ENCODE data around the gene ESD.

ESD gene

DNA sequence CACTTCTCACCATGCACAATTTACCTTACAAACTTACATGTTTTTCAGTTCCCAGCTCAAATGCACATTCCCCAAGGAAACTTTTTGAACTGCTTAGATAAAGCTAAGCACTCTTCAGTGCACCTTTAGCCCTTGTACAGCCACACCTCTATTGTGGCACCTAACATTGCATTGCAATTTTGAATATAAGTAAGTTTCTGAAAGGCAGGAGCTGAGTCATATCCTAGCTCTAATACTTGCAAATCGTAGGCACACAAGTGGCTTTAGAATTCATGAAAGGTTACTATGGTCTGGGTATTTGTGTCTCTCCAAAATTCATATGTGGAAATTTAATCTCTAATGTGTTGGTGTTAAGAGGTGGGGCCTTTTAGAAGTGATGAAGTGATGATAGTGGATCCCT is 4.9 kb upstream of the ESD start:
- Histone ChIP-seq H3K4me3 (ENCODE audit: low read depth, low read length) (no peak overlapping the region), H3K27ac (ENCODE audit: extremely low read depth, low read depth, low read length) (no peak overlapping the region), H3K36me3 (ENCODE audit: control insufficient read depth in 2 of 2, insufficient read depth in 1 of 2, low read length in 2 of 2) (no peaks in the 10 kb centered on the region), H3K9me3 (ENCODE audit: control insufficient read depth, insufficient read depth, low read depth, low read length) (no peaks in the 10 kb centered on the region), H3K4me1 (ENCODE audit: control insufficient read depth, insufficient read depth, low read length) (no peaks in the 10 kb centered on the region)
- ChIA-PET CTCF (interaction anchor here (1.0 kb wide), 1 partner anchor 9 kb away, joined by 3 read pairs; no protein-coding TSS in a partner anchor), POLR2A (no interaction called here)
- TF ChIP-seq ZNF350 (tag by site-specific recombination; IDR thresholded peaks at IDR 0.05) (no peak), ZNF274 (IDR thresholded peaks at IDR 0.05; ENCODE audit: low read length) (no peak), ZNF274 (tag by site-specific recombination; IDR thresholded peaks at IDR 0.05; ENCODE audit: borderline replicate concordance) (no peak), ZNF138 (tag by site-specific recombination; IDR thresholded peaks at IDR 0.05; ENCODE audit: borderline replicate concordance) (no peak), ATF2 (tag by site-specific recombination; IDR thresholded peaks at IDR 0.05; ENCODE audit: low read depth) (no peak), ZNF747 (tag by site-specific recombination; IDR thresholded peaks at IDR 0.05) (no peak), ZNF76 (tag by site-specific recombination; IDR thresholded peaks at IDR 0.05; ENCODE audit: borderline replicate concordance, low read depth) (no peak), ZNF791 (tag by site-specific recombination; IDR thresholded peaks at IDR 0.05) (no peak), ZNF701 (tag by site-specific recombination; IDR thresholded peaks at IDR 0.05) (no peak), ZNF121 (tag by site-specific recombination; IDR thresholded peaks at IDR 0.05) (no peak), ZFHX2 (tag by site-specific recombination; conservative IDR thresholded peaks at IDR 0.05) (no peak), ZBTB7A (tag by site-specific recombination; IDR thresholded peaks at IDR 0.05; ENCODE audit: low read depth) (no peak), ZNF596 (tag by site-specific recombination; IDR thresholded peaks at IDR 0.05) (no peak)
- TF ChIP-seq, protein P1, sequence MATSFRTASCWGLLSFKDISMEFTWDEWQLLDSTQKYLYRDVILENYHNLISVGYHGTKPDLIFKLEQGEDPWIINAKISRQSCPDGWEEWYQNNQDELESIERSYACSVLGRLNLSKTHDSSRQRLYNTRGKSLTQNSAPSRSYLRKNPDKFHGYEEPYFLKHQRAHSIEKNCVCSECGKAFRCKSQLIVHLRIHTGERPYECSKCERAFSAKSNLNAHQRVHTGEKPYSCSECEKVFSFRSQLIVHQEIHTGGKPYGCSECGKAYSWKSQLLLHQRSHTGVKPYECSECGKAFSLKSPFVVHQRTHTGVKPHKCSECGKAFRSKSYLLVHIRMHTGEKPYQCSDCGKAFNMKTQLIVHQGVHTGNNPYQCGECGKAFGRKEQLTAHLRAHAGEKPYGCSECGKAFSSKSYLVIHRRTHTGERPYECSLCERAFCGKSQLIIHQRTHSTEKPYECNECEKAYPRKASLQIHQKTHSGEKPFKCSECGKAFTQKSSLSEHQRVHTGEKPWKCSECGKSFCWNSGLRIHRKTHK (tag by site-specific recombination; IDR thresholded peaks at IDR 0.05), result no peak
- TF ChIP-seq, protein P2, sequence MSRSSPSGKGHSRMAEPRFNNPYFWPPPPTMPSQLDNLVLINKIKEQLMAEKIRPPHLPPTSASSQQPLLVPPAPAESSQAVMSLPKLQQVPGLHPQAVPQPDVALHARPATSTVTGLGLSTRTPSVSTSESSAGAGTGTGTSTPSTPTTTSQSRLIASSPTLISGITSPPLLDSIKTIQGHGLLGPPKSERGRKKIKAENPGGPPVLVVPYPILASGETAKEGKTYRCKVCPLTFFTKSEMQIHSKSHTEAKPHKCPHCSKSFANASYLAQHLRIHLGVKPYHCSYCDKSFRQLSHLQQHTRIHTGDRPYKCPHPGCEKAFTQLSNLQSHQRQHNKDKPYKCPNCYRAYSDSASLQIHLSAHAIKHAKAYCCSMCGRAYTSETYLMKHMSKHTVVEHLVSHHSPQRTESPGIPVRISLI (tag by site-specific recombination; IDR thresholded peaks at IDR 0.05), result no peak
- TF ChIP-seq, protein P3, sequence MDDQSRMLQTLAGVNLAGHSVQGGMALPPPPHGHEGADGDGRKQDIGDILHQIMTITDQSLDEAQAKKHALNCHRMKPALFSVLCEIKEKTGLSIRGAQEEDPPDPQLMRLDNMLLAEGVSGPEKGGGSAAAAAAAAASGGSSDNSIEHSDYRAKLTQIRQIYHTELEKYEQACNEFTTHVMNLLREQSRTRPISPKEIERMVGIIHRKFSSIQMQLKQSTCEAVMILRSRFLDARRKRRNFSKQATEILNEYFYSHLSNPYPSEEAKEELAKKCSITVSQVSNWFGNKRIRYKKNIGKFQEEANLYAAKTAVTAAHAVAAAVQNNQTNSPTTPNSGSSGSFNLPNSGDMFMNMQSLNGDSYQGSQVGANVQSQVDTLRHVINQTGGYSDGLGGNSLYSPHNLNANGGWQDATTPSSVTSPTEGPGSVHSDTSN (CRISPR knock-in tag; IDR thresholded peaks at IDR 0.05), result no peak

DNA sequence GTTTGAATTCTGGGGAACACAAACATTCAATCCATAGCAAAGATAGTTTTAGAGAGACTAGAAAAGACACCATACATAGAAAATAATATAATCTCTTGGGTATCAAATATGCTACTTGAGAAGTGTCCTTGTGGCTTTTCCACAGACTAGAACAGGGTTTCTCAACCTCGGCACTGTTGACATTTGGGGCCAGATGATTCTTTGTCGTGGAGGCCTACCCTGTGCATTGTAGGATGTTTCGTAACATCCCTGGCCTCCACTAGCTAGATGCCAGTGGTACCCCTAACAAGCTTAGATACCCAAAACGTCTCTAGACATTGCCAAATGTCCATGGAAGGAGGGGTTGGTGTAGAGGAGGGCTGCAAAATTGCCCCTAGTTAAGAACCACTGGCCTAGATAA is 2.2 kb upstream of the ESD start:
- no peaks in the 10 kb centered on the region; the same call in 1 of the 2 replicates for H3K4me1 ChIP-seq (ENCODE audit: control insufficient read depth, insufficient read depth, low read length)
- CTCF ChIA-PET, result no interaction called here
- H3K4me3 ChIP-seq (ENCODE audit: low read depth, low read length), result no peak overlapping the region
- peaks cover 0 to 4% of the 10 kb centered on the region in 2 experiments; a peak in 1 of 3 replicates for H3K36me3 ChIP-seq (ENCODE audit: control insufficient read depth in 2 of 2, insufficient read depth in 1 of 2, low read length in 2 of 2)
- POLR2A ChIA-PET, result no interaction called here
- no peak overlapping the region for H3K27ac ChIP-seq (ENCODE audit: extremely low read depth, low read depth, low read length)
- no peak for TF ChIP-seq GLI4 (tag by site-specific recombination; IDR thresholded peaks at IDR 0.05)
- no peaks in the 10 kb centered on the region for H3K9me3 ChIP-seq (ENCODE audit: control insufficient read depth, insufficient read depth, low read depth, low read length)

All from HEK293 (cell line).